ENCODE results near the gene CCNY.

- TF ChIP-seq, protein P1, sequence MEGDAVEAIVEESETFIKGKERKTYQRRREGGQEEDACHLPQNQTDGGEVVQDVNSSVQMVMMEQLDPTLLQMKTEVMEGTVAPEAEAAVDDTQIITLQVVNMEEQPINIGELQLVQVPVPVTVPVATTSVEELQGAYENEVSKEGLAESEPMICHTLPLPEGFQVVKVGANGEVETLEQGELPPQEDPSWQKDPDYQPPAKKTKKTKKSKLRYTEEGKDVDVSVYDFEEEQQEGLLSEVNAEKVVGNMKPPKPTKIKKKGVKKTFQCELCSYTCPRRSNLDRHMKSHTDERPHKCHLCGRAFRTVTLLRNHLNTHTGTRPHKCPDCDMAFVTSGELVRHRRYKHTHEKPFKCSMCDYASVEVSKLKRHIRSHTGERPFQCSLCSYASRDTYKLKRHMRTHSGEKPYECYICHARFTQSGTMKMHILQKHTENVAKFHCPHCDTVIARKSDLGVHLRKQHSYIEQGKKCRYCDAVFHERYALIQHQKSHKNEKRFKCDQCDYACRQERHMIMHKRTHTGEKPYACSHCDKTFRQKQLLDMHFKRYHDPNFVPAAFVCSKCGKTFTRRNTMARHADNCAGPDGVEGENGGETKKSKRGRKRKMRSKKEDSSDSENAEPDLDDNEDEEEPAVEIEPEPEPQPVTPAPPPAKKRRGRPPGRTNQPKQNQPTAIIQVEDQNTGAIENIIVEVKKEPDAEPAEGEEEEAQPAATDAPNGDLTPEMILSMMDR (IDR thresholded peaks at IDR 0.05; ENCODE audit: poor library complexity), result no peak
- TF ChIP-seq EZH2 (IDR thresholded peaks at IDR 0.05; ENCODE audit: borderline replicate concordance), result no peak
- TF ChIP-seq EZH2phosphoT487 (IDR thresholded peaks at IDR 0.05; ENCODE audit: low read depth, severe bottlenecking, unreplicated experiment), result no peak
These were observed 5.2 kb downstream of the CCNY start for GRCh38 chr10:35341521-35341920.

Measured in hepatocyte (in vitro differentiated cells).